Measurements from ENCODE around the gene ZNF837.

DNA sequence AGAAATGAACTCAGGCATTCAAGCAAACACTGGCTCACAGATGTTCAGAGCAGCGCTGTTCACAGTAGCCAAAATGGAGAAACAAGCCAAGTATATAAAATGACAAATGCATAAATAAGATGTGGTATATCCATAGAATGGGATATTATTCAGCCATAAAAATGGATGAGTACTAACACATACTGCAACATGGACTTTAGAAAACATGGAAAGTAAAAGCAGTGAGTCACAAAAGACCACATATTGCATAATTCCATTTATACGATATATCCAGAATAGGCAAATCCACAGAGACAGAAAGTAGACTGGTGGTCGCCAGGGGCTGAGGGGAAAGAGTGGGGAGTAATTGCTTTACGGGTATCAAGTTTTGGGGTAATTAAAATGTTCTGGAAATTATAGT, 6.6 kb downstream of the ZNF837 start:
- TF ChIP-seq, protein P1, sequence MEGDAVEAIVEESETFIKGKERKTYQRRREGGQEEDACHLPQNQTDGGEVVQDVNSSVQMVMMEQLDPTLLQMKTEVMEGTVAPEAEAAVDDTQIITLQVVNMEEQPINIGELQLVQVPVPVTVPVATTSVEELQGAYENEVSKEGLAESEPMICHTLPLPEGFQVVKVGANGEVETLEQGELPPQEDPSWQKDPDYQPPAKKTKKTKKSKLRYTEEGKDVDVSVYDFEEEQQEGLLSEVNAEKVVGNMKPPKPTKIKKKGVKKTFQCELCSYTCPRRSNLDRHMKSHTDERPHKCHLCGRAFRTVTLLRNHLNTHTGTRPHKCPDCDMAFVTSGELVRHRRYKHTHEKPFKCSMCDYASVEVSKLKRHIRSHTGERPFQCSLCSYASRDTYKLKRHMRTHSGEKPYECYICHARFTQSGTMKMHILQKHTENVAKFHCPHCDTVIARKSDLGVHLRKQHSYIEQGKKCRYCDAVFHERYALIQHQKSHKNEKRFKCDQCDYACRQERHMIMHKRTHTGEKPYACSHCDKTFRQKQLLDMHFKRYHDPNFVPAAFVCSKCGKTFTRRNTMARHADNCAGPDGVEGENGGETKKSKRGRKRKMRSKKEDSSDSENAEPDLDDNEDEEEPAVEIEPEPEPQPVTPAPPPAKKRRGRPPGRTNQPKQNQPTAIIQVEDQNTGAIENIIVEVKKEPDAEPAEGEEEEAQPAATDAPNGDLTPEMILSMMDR (IDR thresholded peaks at IDR 0.05), result no peak
- TF ChIP-seq EZH2 (IDR thresholded peaks at IDR 0.05; ENCODE audit: borderline replicate concordance, insufficient read depth, low read depth, low read length, poor library complexity, severe bottlenecking), result no peak
